Measurements from ENCODE around the gene AGA.

The AGA gene

GRCh38 chr4:177385576-177386277, 56.5 kb downstream of the AGA start:
- no peak for DNase-seq

GRCh38 chr4:177384856-177385397, 57.3 kb downstream of the AGA start:
- no peak for DNase-seq

- no peak for DNase-seq
Measured at GRCh38 chr4:177381762-177382310, 60.4 kb downstream of the AGA start.

Data from suppressor macrophage (primary cell).